Ovary (tissue), 9 donors: ENCODE results near the gene FAM20C. TPM values are rescaled to one million over a fixed set of nuclear protein-coding genes. Genes with fewer than 3 reads are reported as not detected.

Experiments
- DNase-seq, 5 donors: peaks; one replicate each; pipeline ENCODE4 v3.0.0-alpha.2; 2019 to 2020
- H3K27ac ChIP-seq, 2 donors: fragments of 200-600 bp; one replicate each; pipeline versions ENCODE4 v1.5.1 to v1.8.0; 2019 to 2022
- H3K27me3 ChIP-seq: fragments of 200-600 bp; one replicate; pipeline ENCODE4 v1.8.0; 2022
- H3K36me3 ChIP-seq: fragments of 200-600 bp; sonication (generic); one replicate; pipeline ENCODE4 v1.5.1; 2019
- H3K4me1 ChIP-seq: one replicate; pipeline ENCODE4 v1.8.1; 2013; ENCODE audit warnings: mild to moderate bottlenecking, moderate library complexity; ENCODE audit not compliant: insufficient read depth
- H3K4me3 ChIP-seq: fragments of 200-600 bp; sonication (generic); one replicate; pipeline ENCODE4 v1.5.1; 2017
- H3K9me3 ChIP-seq, 2 donors: fragments of 200-600 bp in 1 of 2; sonication (generic) in 1 of 2; one replicate each; pipeline versions ENCODE4 v1.5.1 to v1.8.1; 2013 to 2019; ENCODE audit warnings: mild to moderate bottlenecking in 1 of 2, moderate library complexity in 1 of 2
- CTCF ChIP-seq, 3 donors: fragments of 450-650 bp in 2 of 3; fragments of 200-600 bp in 1 of 3; IDR thresholded peaks; one replicate each; pipeline versions ENCODE4 v1.5.1 to v1.8.0; 2016 to 2022; ENCODE audit warnings: antibody characterized with exemption in 3 of 3, mild to moderate bottlenecking in 1 of 3
- EP300 ChIP-seq: sonication (generic); formaldehyde crosslinking; IDR thresholded peaks from one replicate; pipeline ENCODE4 v1.6.1; 2017; ENCODE audit warnings: antibody characterized with exemption
- POLR2A ChIP-seq: fragments of 450-650 bp; IDR thresholded peaks from one replicate; pipeline ENCODE4 v1.6.1; 2017; ENCODE audit warnings: antibody characterized with exemption, mild to moderate bottlenecking, moderate library complexity
- WGBS, 3 donors: extraction: QIAGEN DNeasy Blood & Tissue Kit in 1 of 3; methylation state at CpG; one replicate each; pipeline versions ENCODE4 v1.1.5 to v1.1.7; 2013 to 2017; 5-methylcytosine and 5-hydroxymethylcytosine counted together
- intact Hi-C, 4 donors: fragments of 100-400 bp; cut with DNase I; formaldehyde crosslinking; loops; one replicate each; pipeline versions ENCODE4 v1.11.0 to v1.15.1; 2022 to 2023
- polyA plus RNA-seq, 2 donors: library from polyadenylated mRNA; stranded (reverse); fragments of 200-250 nt in 1 of 2; fragments of 350-450 nt in 1 of 2; fragmentation: Illumina TruSeq in 1 of 2; extraction: RNeasy Lipid Tissue Mini Kit (QIAGEN cat#74804) in 1 of 2; gene quantifications; one replicate each; pipeline ENCODE4 v1.2.3, GENCODE V29; 2013 to 2014
- total RNA-seq, 7 donors: library from RNA; depleted of rRNA in 2 of 7; stranded (reverse); fragments of >200 nt in 2 of 7; fragmentation: NEBNext Ultra II Directional in 3 of 7; extraction: Animal tissue kit (Norgen Biotek cat#: 25700) in 3 of 7; gene quantifications; one replicate each; pipeline versions ENCODE4 v1.1.0 to v1.2.4, GENCODE V29; 2016 to 2023
- donor health status: DM: no; HTN: no; CAD: no; lungs with moderate emphysema.
- donor health status: DM: no; HTN: no; CAD: no.
- donor health status: Bipolar disorder and iron deficiency.
- donor health status: DM: yes; HTN: yes; CAD: no.
- donor health status: DM: no; HTN: no; CAD: no.
- donor health status: DM: yes; HTN: yes; CAD: no.

The FAM20C gene
- total and polyA plus RNA-seq, 9 donors: 6.2 to 80.4 (median 33.5) TPM

- Histone ChIP-seq H3K27ac (no peak overlapping the region), H3K27me3 (no peaks in the 10 kb centered on the region), H3K36me3 (no peaks in the 10 kb centered on the region), H3K9me3 (no peaks in the 10 kb centered on the region), H3K4me3 (no peak overlapping the region), H3K4me1 (no peaks in the 10 kb centered on the region)
- no peak for TF ChIP-seq POLR2A
- TF ChIP-seq EP300: no peak
- no peak for TF ChIP-seq CTCF (IDR thresholded peaks at IDR 0.05)
- intact Hi-C loops: no loop called here
- WGBS, 3 donors: 85 to 88% (median 87%) methylated on average over 10 of the region's 10 CpGs
- no peak for DNase-seq
These were observed 15.8 kb downstream of the FAM20C start for GRCh38 chr7:208130-208673.

GRCh38 chr7:208816-209215, 16.4 kb downstream of the FAM20C start:
- Histone ChIP-seq H3K36me3 (no peaks in the 10 kb centered on the region), H3K27me3 (no peaks in the 10 kb centered on the region), H3K27ac (no peak overlapping the region), H3K4me3 (no peak overlapping the region), H3K9me3 (no peaks in the 10 kb centered on the region), H3K4me1 (no peaks in the 10 kb centered on the region)
- no peak for DNase-seq
- no peak for TF ChIP-seq CTCF (IDR thresholded peaks at IDR 0.05)
- no peak for TF ChIP-seq POLR2A
- TF ChIP-seq EP300: no peak
- intact Hi-C loops: no loop called here
- 91 to 92% (median 91%) methylated on average over 17 of the region's 17 CpGs for WGBS, 3 donors

GRCh38 chr7:209416-209815, 17.0 kb downstream of the FAM20C start:
- Histone ChIP-seq H3K4me1 (no peaks in the 10 kb centered on the region), H3K27me3 (no peaks in the 10 kb centered on the region), H3K9me3 (no peaks in the 10 kb centered on the region), H3K27ac (no peak overlapping the region), H3K4me3 (no peak overlapping the region), H3K36me3 (no peaks in the 10 kb centered on the region)
- intact Hi-C loops: no loop called here
- DNase-seq: no peak
- 57 to 81% (median 74%) methylated on average over 10 of the region's 10 CpGs for WGBS, 3 donors
- TF ChIP-seq CTCF (IDR thresholded peaks at IDR 0.05): no peak
- no peak for TF ChIP-seq EP300
- no peak for TF ChIP-seq POLR2A

- TF ChIP-seq POLR2A: no peak
- no peak for TF ChIP-seq EP300
- TF ChIP-seq CTCF (IDR thresholded peaks at IDR 0.05): no peak
- intact Hi-C loops: no loop called here
- H3K9me3 ChIP-seq: no peaks in the 10 kb centered on the region
- H3K4me1 ChIP-seq: no peaks in the 10 kb centered on the region
- WGBS, 3 donors: 58 to 69% (median 65%) methylated on average over 24 of the region's 24 CpGs
- no peak overlapping the region for H3K27ac ChIP-seq
- no peaks in the 10 kb centered on the region for H3K27me3 ChIP-seq
- DNase-seq: no peak
- no peaks in the 10 kb centered on the region for H3K36me3 ChIP-seq
- H3K4me3 ChIP-seq: no peak overlapping the region
These were observed 17.5 kb downstream of the FAM20C start for GRCh38 chr7:209906-210305.
